Stimulated activated CD4-positive, alpha-beta T cell treated with anti-CD3 and anti-CD28 coated beads, TNF-alpha, amount 100 ng/mL, for 48 hours (primary cell): ENCODE measurements around the gene PRPH.
A peak's percentile ranks its signal among the peaks of the same experiment; 100 is the strongest.
"Not testable (repeated sequence)": the region's sequence is repeated elsewhere in the genome, so short reads cannot be mapped to it uniquely, and the experiment has no call there.

ENCODE experiments used
- DNase-seq, 3 donors: peaks; one replicate each; pipeline ENCODE4 v3.0.0-alpha.2; 2020; ENCODE audit warnings: low read depth in 3 of 3

PRPH gene

DNA sequence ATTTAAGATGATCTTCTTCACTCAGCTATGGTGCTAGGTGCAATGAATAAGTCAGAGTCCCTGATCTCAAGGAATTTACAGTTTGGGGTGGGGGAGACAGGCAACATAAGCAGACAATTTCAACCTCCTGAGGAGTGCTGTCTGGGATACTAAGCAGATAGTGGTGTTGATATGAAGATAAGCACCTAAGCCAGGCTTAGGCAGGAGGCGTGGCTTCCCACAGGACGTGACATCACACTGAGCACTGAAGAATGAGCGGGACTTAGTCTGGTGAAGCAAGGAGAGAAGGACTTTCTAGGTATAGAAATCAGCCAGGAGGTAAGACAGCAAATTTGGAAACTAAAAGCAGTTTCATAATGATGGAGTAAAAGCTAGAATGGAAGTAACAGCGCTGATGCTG is 6.8 kb downstream of the PRPH start:
- DNase-seq = no peak

DNA sequence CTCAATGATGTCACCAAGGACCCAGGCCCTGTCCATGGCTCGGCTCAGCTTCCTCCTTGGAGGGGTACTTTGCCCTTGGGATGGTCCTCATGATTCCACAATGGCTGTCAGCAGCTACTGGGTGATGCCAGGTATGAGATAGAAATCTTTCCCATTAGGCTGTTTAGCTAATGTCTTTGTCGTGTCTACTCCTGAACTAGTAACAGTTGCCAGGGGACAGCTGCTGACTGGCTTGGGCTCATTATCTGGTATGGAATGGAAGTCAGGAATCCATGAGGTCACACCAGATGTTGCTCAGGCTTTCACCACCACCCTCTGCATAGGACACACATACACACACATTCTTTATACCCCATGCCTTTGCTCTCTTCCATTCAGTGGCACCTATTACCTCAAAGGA is 9.2 kb downstream of the PRPH start:
- no peak for DNase-seq

GRCh38 chr12:49305762-49306510 is 11.0 kb downstream of the PRPH start:
- DNase-seq = no peak

- no peak for DNase-seq
Measured at GRCh38 chr12:49309386-49309785, 14.4 kb downstream of the PRPH start.

GRCh38 chr12:49310451-49311000 is 15.6 kb downstream of the PRPH start:
- DNase-seq = not testable (repeated sequence)

GRCh38 chr12:49314811-49315210 is 19.9 kb downstream of the PRPH start:
- no peak for DNase-seq

- DNase-seq = not testable (repeated sequence)
Measured at GRCh38 chr12:49317118-49317517, 22.2 kb downstream of the PRPH start.

DNA sequence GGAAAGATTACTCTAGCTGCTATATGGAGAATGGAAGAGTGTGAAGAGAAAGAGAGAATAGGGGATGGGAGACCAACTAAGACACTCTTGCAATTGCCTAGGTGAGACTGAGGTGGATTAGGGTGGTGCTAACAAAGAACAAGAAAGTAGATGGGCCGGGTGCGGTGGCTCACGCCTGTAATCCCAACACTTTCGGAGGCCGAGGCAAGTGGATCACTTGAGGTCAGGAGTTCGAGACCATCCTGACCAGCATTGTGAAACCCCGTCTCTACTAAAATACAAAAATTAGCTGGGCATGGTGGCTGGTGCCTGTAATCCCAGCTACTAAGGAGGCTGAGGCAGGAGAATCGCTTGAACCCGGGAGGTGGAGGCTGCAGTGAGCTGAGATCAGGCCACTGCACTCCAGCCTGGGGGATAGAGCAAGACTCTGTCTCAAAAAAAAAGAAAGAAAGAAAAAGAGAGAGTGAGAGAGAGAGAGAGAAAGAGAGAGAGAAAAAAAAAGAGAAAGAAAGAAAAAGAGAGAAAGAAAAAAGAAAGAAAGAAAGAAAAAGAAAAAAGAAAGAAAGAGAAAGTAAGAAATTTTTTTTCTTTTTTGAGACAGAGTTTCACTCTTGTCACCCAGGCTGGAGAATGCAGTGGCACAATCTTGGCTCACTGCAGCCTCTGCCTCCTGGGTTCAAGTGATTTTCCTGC is 25.6 kb downstream of the PRPH start:
- not testable (repeated sequence) for DNase-seq

- DNase-seq = no peak
Measured at GRCh38 chr12:49322367-49322707, 27.4 kb downstream of the PRPH start.

DNA sequence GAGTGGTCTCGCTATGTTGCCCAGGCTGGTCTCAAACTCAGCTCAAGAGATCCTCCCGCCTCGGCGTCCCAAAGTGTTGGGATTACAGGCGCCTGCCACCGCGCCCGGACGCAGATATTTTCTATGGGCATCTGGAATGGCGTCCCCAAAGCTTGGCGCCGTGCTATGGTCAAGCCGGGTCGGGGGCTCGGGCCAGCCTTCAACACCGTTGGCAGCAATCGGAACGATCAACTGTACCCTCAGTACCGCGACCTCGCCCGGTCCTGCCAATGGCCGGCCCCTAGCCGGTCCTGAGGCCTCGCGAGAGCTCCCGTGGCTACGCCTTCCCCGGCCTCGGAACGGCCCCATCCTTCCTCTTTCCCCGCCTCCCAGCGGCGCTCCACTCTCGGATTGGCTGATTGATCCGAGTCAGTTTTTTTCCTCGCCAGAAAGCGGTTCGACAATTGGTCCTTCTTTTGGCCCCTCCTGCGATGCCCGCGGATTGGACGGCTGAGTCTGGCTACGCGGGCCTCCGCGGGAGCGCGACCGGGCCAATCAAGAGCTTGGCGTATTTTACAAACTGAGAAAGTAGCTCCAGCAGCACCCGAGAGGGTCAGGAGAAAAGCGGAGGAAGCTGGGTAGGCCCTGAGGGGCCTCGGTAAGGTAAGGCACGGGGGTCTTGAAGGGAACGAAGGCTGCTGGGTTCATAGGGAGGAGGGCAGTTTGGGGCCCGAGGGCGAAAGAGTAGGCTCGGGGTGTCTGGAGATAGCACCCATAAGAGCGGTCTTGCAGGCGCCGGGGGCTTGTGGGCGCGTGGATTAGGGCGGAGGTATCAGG is 28.0 kb downstream of the PRPH start, which contains the start of gene TROAP:
Gene TROAP (plus strand): TSS at position 548 of the 816 bp plus-strand sequence. CDS start 354 bp downstream, outside the sequence.
- DNase-seq = peak; percentile 94 to 96 (median 96)

GRCh38 chr12:49323524-49324097 is 28.7 kb downstream of the PRPH start:
- no peak for DNase-seq

- no peak for DNase-seq
Measured at GRCh38 chr12:49325606-49326005, 30.7 kb downstream of the PRPH start.

- DNase-seq = no peak
Measured at GRCh38 chr12:49327368-49327767, 32.4 kb downstream of the PRPH start.

- no peak for DNase-seq
Measured at GRCh38 chr12:49327887-49328286, 32.9 kb downstream of the PRPH start.

- no peak for DNase-seq
Measured at GRCh38 chr12:49328816-49329215, 33.9 kb downstream of the PRPH start.

DNA sequence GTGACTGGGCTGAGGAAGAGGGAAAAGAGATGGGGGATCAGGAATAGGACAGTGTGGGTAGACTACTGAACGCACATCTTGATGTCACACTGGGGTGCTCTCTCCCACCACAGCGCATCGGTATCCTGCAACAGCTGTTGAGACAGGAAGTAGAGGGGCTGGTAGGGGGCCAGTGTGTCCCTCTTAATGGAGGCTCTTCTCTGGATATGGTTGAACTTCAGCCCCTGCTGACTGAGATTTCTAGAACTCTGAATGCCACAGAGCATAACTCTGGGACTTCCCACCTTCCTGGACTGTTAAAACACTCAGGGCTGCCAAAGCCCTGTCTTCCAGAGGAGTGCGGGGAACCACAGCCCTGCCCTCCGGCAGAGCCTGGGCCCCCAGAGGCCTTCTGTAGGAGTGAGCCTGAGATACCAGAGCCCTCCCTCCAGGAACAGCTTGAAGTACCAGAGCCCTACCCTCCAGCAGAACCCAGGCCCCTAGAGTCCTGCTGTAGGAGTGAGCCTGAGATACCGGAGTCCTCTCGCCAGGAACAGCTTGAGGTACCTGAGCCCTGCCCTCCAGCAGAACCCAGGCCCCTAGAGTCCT is 35.2 kb downstream of the PRPH start:
- DNase-seq = no peak

DNA sequence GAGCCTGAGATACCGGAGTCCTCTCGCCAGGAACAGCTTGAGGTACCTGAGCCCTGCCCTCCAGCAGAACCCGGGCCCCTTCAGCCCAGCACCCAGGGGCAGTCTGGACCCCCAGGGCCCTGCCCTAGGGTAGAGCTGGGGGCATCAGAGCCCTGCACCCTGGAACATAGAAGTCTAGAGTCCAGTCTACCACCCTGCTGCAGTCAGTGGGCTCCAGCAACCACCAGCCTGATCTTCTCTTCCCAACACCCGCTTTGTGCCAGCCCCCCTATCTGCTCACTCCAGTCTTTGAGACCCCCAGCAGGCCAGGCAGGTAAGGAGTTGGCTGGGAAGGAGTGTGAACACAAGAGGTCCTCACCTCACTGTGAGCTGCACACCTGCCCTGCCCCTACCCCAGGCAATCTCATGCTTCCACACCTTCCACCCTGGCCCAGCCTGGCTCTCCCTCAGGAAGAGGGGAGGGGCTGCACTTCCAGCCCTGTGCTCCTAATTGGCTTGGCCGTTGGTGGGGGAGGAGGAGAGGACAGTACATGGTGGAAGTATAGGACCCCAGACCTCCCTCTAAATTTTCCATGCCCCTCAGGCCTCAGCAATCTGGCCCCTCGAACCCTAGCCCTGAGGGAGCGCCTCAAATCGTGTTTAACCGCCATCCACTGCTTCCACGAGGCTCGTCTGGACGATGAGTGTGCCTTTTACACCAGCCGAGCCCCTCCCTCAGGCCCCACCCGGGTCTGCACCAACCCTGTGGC is 35.9 kb downstream of the PRPH start:
- no peak for DNase-seq

DNA sequence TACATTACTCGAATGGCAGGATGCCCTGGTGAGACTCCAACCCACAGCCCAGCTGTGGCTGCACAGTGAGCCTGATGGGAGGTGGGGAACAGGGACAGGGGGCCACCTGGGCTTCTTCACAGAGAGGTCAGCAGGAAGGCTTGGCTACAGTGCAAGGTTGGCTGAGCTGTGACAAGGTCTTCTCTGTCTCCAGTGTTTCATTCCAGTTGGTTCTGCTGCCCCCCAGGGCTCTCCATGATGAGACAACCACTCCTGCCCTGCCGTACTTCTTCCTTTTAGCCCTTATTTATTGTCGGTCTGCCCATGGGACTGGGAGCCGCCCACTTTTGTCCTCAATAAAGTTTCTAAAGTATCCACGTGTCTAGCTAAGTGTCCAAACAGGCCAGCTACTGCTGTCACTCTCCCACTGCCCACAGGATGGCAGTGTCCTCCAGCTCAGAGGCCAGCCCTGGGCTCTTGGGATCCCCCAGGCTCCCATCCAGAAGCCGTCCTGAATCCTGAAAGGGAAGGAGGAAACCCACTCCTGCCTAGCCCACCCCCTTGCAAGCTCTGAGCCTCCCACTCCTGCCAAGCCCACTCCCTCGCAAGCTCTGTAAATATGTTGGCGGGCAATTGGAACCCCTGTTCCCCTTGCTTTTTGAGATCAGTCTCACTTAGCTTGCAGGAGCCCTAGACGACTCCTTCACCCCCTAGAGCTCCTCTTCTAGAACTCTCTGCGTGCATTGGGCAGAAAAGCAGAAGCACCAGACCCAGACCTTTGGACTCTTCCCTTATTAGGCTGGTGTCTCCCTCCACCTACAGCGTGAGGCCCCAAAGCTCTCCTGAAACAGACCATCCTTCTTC is 36.7 kb downstream of the PRPH start:
- DNase-seq = no peak

- no peak for DNase-seq
Measured at GRCh38 chr12:49332441-49332861, 37.5 kb downstream of the PRPH start.

- no peak for DNase-seq
Measured at GRCh38 chr12:49332891-49333371, 38.0 kb downstream of the PRPH start.
